A673 (cell line): ENCODE measurements around the gene KRT23.

Experiments
- CTCF ChIP-seq: fragments of 300-800, 200-600 bp; sonication (generic); conservative IDR thresholded peaks from 2 replicates; pipeline ENCODE4 v1.5.1; 2017; ENCODE audit warnings: low read depth, mild to moderate bottlenecking, antibody characterized with exemption, low read length, moderate library complexity, mixed read lengths
- EZH2 ChIP-seq: fragments of 200-600 bp; sonication (generic); IDR thresholded peaks from 2 replicates; pipeline ENCODE4 v1.6.1; 2017; ENCODE audit warnings: borderline replicate concordance, low read depth, mild to moderate bottlenecking, mixed read lengths, antibody characterized with exemption, low read length; ENCODE audit not compliant: poor library complexity, severe bottlenecking

DNA sequence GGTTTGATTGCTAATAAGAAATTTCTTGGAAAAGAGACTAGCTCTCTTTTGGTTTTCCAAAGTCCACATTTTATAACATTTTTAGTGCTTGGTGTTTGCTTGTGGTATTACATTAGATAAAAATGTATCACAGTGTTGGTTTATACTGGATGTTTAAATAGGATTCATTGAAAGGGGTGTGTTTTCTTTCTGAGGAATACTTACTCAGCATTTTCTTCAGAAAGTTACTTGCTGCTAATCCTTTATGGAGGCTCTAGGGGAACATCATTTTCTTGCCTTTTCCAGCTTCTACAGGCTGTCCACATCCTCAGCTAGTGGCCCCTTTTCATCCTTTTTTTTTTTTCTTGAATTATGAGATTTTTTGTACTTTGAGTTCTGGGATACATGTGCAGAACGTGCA is 30.1 kb upstream of the KRT23 start:
- no peak for TF ChIP-seq CTCF
- no peak for TF ChIP-seq EZH2
